ENCODE results near the gene COX7A2.
A peak's percentile ranks its signal among the peaks of the same experiment; 100 is the strongest.

The COX7A2 gene

DNA sequence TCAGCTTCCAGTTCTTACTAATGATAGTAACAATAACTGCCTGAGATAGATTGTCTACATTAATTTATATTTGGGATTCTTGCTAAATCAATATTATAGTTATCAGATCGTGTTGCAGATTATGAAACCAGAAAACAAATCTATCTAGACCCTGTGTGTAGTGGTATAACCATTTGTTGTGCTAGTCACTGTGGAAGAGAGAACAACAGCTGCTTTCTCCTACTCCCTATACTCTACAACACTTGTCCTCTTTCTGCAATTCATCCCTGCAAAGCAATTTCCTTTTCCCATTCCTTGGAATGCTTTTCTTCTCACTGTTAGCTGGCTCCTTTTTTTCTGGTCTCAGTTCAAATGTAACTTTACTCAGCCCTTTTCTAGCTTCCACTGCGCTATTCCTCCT lies 8.3 kb downstream of the COX7A2 start:
- H2BK15ac ChIP-seq (ENCODE audit: low read depth, poor library complexity, severe bottlenecking) = no peak overlapping the region
- no peak overlapping the region for H2BK5ac ChIP-seq (ENCODE audit: low read depth, low read length, poor library complexity, severe bottlenecking)
- H4K91ac ChIP-seq (ENCODE audit: low read length) = no peak overlapping the region
- H3K36me3 ChIP-seq (ENCODE audit: control insufficient read depth in 1 of 2, insufficient read depth in 2 of 2, low read depth in 1 of 2, low read length in 2 of 2) = peaks cover 10 to 36% of the 10 kb centered on the region in 2 experiments
- no peaks in the 10 kb centered on the region for H3K9me3 ChIP-seq (ENCODE audit: control insufficient read depth, low read length)
- no peak overlapping the region for H3K14ac ChIP-seq (ENCODE audit: low read length in 2 of 2)
- H3K4me2 ChIP-seq (ENCODE audit: low read length, poor library complexity, severe bottlenecking) = no peak overlapping the region
- H3K23ac ChIP-seq (ENCODE audit: low read length in 2 of 2) = no peak overlapping the region
- H2BK120ac ChIP-seq (ENCODE audit: low read depth, low read length) = no peak overlapping the region
- H4K8ac ChIP-seq (ENCODE audit: low read length) = no peak overlapping the region
- H3K18ac ChIP-seq (ENCODE audit: low read depth in 1 of 2, low read length in 2 of 2) = no peak overlapping the region
- WGBS = 100% methylated on average over 1 of the region's 2 CpGs
- no peak overlapping the region for H2AFZ ChIP-seq (ENCODE audit: low read depth, low read length)
- H3K27me3 ChIP-seq (ENCODE audit: control insufficient read depth in 1 of 2, insufficient read depth in 1 of 2, low read length in 2 of 2) = no peaks in the 10 kb centered on the region
- H3K4ac ChIP-seq (ENCODE audit: low read depth in 1 of 2, low read length in 2 of 2) = no peak overlapping the region
- H2BK12ac ChIP-seq (ENCODE audit: low read length in 2 of 2) = no peak overlapping the region
- no peak overlapping the region for H3K27ac ChIP-seq (ENCODE audit: low read length, poor library complexity, severe bottlenecking)
- H3K4me3 ChIP-seq (ENCODE audit: insufficient read depth in 1 of 2, low read depth in 1 of 2, low read length in 2 of 2) = no peak overlapping the region
- no peak overlapping the region for H2AK5ac ChIP-seq (ENCODE audit: low read length, severe bottlenecking)
- DNase-seq = no peak
- no peak overlapping the region for H3K9ac ChIP-seq (ENCODE audit: low read length)
- peaks cover 3% of the 10 kb centered on the region for H3K79me1 ChIP-seq (replicated peaks; ENCODE audit: low read length, poor library complexity, severe bottlenecking)
- peaks cover 1% of the 10 kb centered on the region for H3K4me1 ChIP-seq (ENCODE audit: control insufficient read depth, insufficient read depth, low read depth, low read length)

DNA sequence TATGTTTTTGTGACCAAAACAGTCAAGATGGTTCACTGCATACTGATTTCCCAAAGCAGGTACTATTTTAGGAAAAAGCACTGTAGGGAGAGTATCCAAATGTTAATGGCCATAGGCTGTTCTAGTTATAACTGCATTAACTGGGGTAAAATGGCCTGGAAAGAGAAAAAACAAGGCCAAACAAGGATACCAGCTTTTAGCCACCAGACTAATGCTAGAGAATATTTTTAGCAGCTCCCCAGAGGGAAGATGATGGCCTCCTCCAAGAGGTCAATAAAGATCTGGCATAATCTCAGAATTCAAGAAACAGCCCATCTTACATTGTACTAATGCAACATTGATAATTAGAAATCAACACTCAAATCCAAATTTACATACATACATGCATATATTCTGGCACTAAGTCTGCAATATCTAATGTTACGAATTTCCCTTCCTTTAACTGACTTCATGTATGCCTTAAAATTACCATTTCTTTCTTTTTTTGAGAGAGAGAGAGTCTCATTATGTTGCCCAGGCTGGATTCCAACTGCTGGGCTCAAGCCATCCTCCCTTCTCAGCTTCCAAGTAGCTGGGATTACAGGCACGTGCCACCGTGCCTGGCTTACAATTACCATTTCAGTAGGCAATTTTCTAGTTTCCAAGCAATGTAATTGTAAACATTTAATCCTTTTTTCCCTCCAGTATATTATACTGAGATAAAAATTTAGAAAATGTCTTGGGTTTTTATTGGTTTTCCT lies 9.3 kb downstream of the COX7A2 start:
- Histone ChIP-seq H3K23ac (ENCODE audit: low read length in 2 of 2) (no peak overlapping the region), H2AFZ (ENCODE audit: low read depth, low read length) (no peak overlapping the region), H3K79me1 (replicated peaks; ENCODE audit: low read length, poor library complexity, severe bottlenecking) (peaks cover 3% of the 10 kb centered on the region), H2BK15ac (ENCODE audit: low read depth, poor library complexity, severe bottlenecking) (no peak overlapping the region), H2AK5ac (ENCODE audit: low read length, severe bottlenecking) (no peak overlapping the region), H4K91ac (ENCODE audit: low read length) (no peak overlapping the region), H2BK5ac (ENCODE audit: low read depth, low read length, poor library complexity, severe bottlenecking) (no peak overlapping the region), H3K9ac (ENCODE audit: low read length) (peak overlapping the region; percentile 0), H3K4me1 (ENCODE audit: control insufficient read depth, insufficient read depth, low read depth, low read length) (peaks cover 1% of the 10 kb centered on the region), H3K4me2 (ENCODE audit: low read length, poor library complexity, severe bottlenecking) (no peak overlapping the region), H3K4ac (ENCODE audit: low read depth in 1 of 2, low read length in 2 of 2) (no peak overlapping the region), H2BK12ac (ENCODE audit: low read length in 2 of 2) (no peak overlapping the region), H3K14ac (ENCODE audit: low read length in 2 of 2) (no peak overlapping the region), H3K9me3 (ENCODE audit: control insufficient read depth, low read length) (no peaks in the 10 kb centered on the region), H3K18ac (ENCODE audit: low read depth in 1 of 2, low read length in 2 of 2) (no peak overlapping the region), H3K4me3 (ENCODE audit: insufficient read depth in 1 of 2, low read depth in 1 of 2, low read length in 2 of 2) (no peak overlapping the region), H2BK120ac (ENCODE audit: low read depth, low read length) (no peak overlapping the region), H4K8ac (ENCODE audit: low read length) (no peak overlapping the region), H3K27ac (ENCODE audit: low read length, poor library complexity, severe bottlenecking) (no peak overlapping the region), H3K27me3 (ENCODE audit: control insufficient read depth in 1 of 2, insufficient read depth in 1 of 2, low read length in 2 of 2) (no peaks in the 10 kb centered on the region), H3K36me3 (ENCODE audit: control insufficient read depth in 1 of 2, insufficient read depth in 2 of 2, low read depth in 1 of 2, low read length in 2 of 2) (peaks cover 7 to 27% of the 10 kb centered on the region in 2 experiments)
- no peak for DNase-seq
- WGBS = 96% methylated on average over 3 of the region's 3 CpGs

DNA sequence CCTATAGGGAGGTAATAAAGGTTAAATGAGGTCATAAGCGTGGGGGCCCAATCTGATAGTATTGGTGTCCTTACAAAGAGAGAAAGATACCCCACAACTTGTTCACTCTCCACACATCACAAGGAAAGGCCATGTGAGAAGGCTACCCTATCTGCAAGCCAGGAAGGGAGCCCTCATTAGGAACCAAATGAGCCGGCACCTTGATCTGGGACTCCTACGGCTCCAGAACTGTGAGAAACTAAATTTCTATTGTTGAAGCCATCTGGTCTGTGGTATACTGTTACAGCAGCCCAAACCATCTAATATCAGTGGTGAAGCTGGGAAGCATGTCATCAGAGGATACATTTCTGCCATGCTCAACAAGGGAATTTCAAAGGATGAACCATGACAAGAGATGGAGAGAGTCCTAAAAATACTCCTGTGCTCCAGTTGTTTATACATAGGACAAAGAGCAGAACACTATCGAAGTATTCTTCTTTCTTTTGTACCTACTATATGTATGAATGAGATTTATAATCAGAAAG lies 10.4 kb downstream of the COX7A2 start:
- Histone ChIP-seq H3K4me3 (ENCODE audit: insufficient read depth in 1 of 2, low read depth in 1 of 2, low read length in 2 of 2) (no peak overlapping the region), H4K8ac (ENCODE audit: low read length) (no peak overlapping the region), H2AFZ (ENCODE audit: low read depth, low read length) (no peak overlapping the region), H3K27me3 (ENCODE audit: control insufficient read depth in 1 of 2, insufficient read depth in 1 of 2, low read length in 2 of 2) (no peaks in the 10 kb centered on the region), H2BK15ac (ENCODE audit: low read depth, poor library complexity, severe bottlenecking) (no peak overlapping the region), H2AK5ac (ENCODE audit: low read length, severe bottlenecking) (no peak overlapping the region), H3K4me1 (ENCODE audit: control insufficient read depth, insufficient read depth, low read depth, low read length) (no peaks in the 10 kb centered on the region), H3K9ac (ENCODE audit: low read length) (no peak overlapping the region), H3K18ac (ENCODE audit: low read depth in 1 of 2, low read length in 2 of 2) (no peak overlapping the region), H2BK120ac (ENCODE audit: low read depth, low read length) (no peak overlapping the region), H4K91ac (ENCODE audit: low read length) (no peak overlapping the region), H3K14ac (ENCODE audit: low read length in 2 of 2) (no peak overlapping the region), H2BK12ac (ENCODE audit: low read length in 2 of 2) (no peak overlapping the region), H3K36me3 (ENCODE audit: control insufficient read depth in 1 of 2, insufficient read depth in 2 of 2, low read depth in 1 of 2, low read length in 2 of 2) (peaks cover 0 to 20% of the 10 kb centered on the region in 2 experiments), H3K27ac (ENCODE audit: low read length, poor library complexity, severe bottlenecking) (no peak overlapping the region), H3K79me1 (replicated peaks; ENCODE audit: low read length, poor library complexity, severe bottlenecking) (no peaks in the 10 kb centered on the region), H3K23ac (ENCODE audit: low read length in 2 of 2) (no peak overlapping the region), H3K9me3 (ENCODE audit: control insufficient read depth, low read length) (no peaks in the 10 kb centered on the region), H2BK5ac (ENCODE audit: low read depth, low read length, poor library complexity, severe bottlenecking) (no peak overlapping the region), H3K4me2 (ENCODE audit: low read length, poor library complexity, severe bottlenecking) (no peak overlapping the region), H3K4ac (ENCODE audit: low read depth in 1 of 2, low read length in 2 of 2) (no peak overlapping the region)
- WGBS = 79% methylated on average over 2 of the region's 4 CpGs
- no peak for DNase-seq

GRCh38 chr6:75230484-75231325 lies 12.9 kb downstream of the COX7A2 start:
- no peak overlapping the region for H4K91ac ChIP-seq (ENCODE audit: low read length)
- H3K23ac ChIP-seq (ENCODE audit: low read length in 2 of 2) = no peak overlapping the region
- peak overlapping the region; percentile 48 for H3K9ac ChIP-seq (ENCODE audit: low read length)
- no peak overlapping the region for H3K4ac ChIP-seq (ENCODE audit: low read depth in 1 of 2, low read length in 2 of 2)
- 61% methylated on average over 8 of the region's 10 CpGs for WGBS
- no peaks in the 10 kb centered on the region for H3K4me1 ChIP-seq (ENCODE audit: control insufficient read depth, insufficient read depth, low read depth, low read length)
- H2BK5ac ChIP-seq (ENCODE audit: low read depth, low read length, poor library complexity, severe bottlenecking) = no peak overlapping the region
- H3K4me3 ChIP-seq (ENCODE audit: insufficient read depth in 1 of 2, low read depth in 1 of 2, low read length in 2 of 2) = no peak overlapping the region
- H3K18ac ChIP-seq (ENCODE audit: low read depth in 1 of 2, low read length in 2 of 2) = no peak overlapping the region
- H2AFZ ChIP-seq (ENCODE audit: low read depth, low read length) = no peak overlapping the region
- H2BK15ac ChIP-seq (ENCODE audit: low read depth, poor library complexity, severe bottlenecking) = no peak overlapping the region
- no peaks in the 10 kb centered on the region for H3K79me1 ChIP-seq (replicated peaks; ENCODE audit: low read length, poor library complexity, severe bottlenecking)
- no peaks in the 10 kb centered on the region for H3K36me3 ChIP-seq (ENCODE audit: control insufficient read depth in 1 of 2, insufficient read depth in 2 of 2, low read depth in 1 of 2, low read length in 2 of 2)
- H2BK12ac ChIP-seq (ENCODE audit: low read length in 2 of 2) = no peak overlapping the region
- no peak overlapping the region for H3K27ac ChIP-seq (ENCODE audit: low read length, poor library complexity, severe bottlenecking)
- no peak overlapping the region for H4K8ac ChIP-seq (ENCODE audit: low read length)
- H3K4me2 ChIP-seq (ENCODE audit: low read length, poor library complexity, severe bottlenecking) = peak overlapping the region; percentile 21
- H3K14ac ChIP-seq (ENCODE audit: low read length in 2 of 2) = no peak overlapping the region
- peak; percentile 71 for DNase-seq
- no peak overlapping the region for H2BK120ac ChIP-seq (ENCODE audit: low read depth, low read length)
- H2AK5ac ChIP-seq (ENCODE audit: low read length, severe bottlenecking) = no peak overlapping the region
- no peaks in the 10 kb centered on the region for H3K27me3 ChIP-seq (ENCODE audit: control insufficient read depth in 1 of 2, insufficient read depth in 1 of 2, low read length in 2 of 2)
- no peaks in the 10 kb centered on the region for H3K9me3 ChIP-seq (ENCODE audit: control insufficient read depth, low read length)

All from mesenchymal stem cell (in vitro differentiated cells and primary cell).